ENCODE results near the gene CDH12.

Gene CDH12

GRCh38 chr5:22852807-22853660 is at the start of gene CDH12:
Gene CDH12 (minus strand): TSS chr5:22853344.
- no peak for TF ChIP-seq CTCF (IDR thresholded peaks at IDR 0.05; ENCODE audit: extremely low read depth, insufficient read depth, missing control alignments)
- DNase-seq (ENCODE audit: low spot score): peak; percentile 3
- in situ Hi-C loops (cut with MboI; ENCODE audit: low pct_unique_long_range_greater_than_20kb, low sequenced_read_pairs, unreplicated experiment): no loop called here

GRCh38 chr5:22901885-22902284 is 48.7 kb upstream of the CDH12 start:
- no peak for TF ChIP-seq CTCF (IDR thresholded peaks at IDR 0.05; ENCODE audit: extremely low read depth, insufficient read depth, missing control alignments)
- no peak for DNase-seq (ENCODE audit: low spot score)
- in situ Hi-C loops (cut with MboI; ENCODE audit: low pct_unique_long_range_greater_than_20kb, low sequenced_read_pairs, unreplicated experiment): no loop called here

- in situ Hi-C loops (cut with MboI; ENCODE audit: low pct_unique_long_range_greater_than_20kb, low sequenced_read_pairs, unreplicated experiment): no loop called here
- DNase-seq (ENCODE audit: low spot score): no peak
- TF ChIP-seq CTCF (IDR thresholded peaks at IDR 0.05; ENCODE audit: extremely low read depth, insufficient read depth, missing control alignments): no peak
Observed at GRCh38 chr5:22900801-22901310, 47.7 kb upstream of the CDH12 start.

GRCh38 chr5:22899341-22899740 is 46.2 kb upstream of the CDH12 start:
- DNase-seq (ENCODE audit: low spot score): no peak
- no peak for TF ChIP-seq CTCF (IDR thresholded peaks at IDR 0.05; ENCODE audit: extremely low read depth, insufficient read depth, missing control alignments)
- in situ Hi-C loops (cut with MboI; ENCODE audit: low pct_unique_long_range_greater_than_20kb, low sequenced_read_pairs, unreplicated experiment): no loop called here

- DNase-seq (ENCODE audit: low spot score): no peak
- TF ChIP-seq CTCF (IDR thresholded peaks at IDR 0.05; ENCODE audit: extremely low read depth, insufficient read depth, missing control alignments): no peak
- in situ Hi-C loops (cut with MboI; ENCODE audit: low pct_unique_long_range_greater_than_20kb, low sequenced_read_pairs, unreplicated experiment): no loop called here
Observed at GRCh38 chr5:22896152-22896551, 43.0 kb upstream of the CDH12 start.

- in situ Hi-C loops (cut with MboI; ENCODE audit: low pct_unique_long_range_greater_than_20kb, low sequenced_read_pairs, unreplicated experiment): no loop called here
- no peak for TF ChIP-seq CTCF (IDR thresholded peaks at IDR 0.05; ENCODE audit: extremely low read depth, insufficient read depth, missing control alignments)
- DNase-seq (ENCODE audit: low spot score): no peak
Observed at GRCh38 chr5:22892441-22892840, 39.3 kb upstream of the CDH12 start.
